ENCODE results near the gene APBA2.

GRCh38 chr15:29162411-29162810, 276.6 kb downstream of the APBA2 start:
- TF ChIP-seq SIN3A (IDR thresholded peaks at IDR 0.05; ENCODE audit: borderline replicate concordance, low read depth, low read length) = no peak
- TF ChIP-seq HDAC2 (CRISPR knock-in tag; IDR thresholded peaks at IDR 0.05) = no peak
- TF ChIP-seq ZNF121 (CRISPR knock-in tag; IDR thresholded peaks at IDR 0.05) = no peak
- no peak for TF ChIP-seq KLF9 (CRISPR knock-in tag; IDR thresholded peaks at IDR 0.05; ENCODE audit: low read depth)
- no peak for TF ChIP-seq NFE2L2 (IDR thresholded peaks at IDR 0.05; ENCODE audit: low read length)
- no peak for TF ChIP-seq ZNF607 (CRISPR knock-in tag; IDR thresholded peaks at IDR 0.05; ENCODE audit: borderline replicate concordance)
- TF ChIP-seq CTCF (CRISPR knock-in tag; IDR thresholded peaks at IDR 0.05) = no peak
- TF ChIP-seq ZBTB14 (CRISPR knock-in tag; IDR thresholded peaks at IDR 0.05) = no peak
- TF ChIP-seq BHLHE40 (IDR thresholded peaks at IDR 0.05; ENCODE audit: low read length) = no peak
- no peak for TF ChIP-seq ZNF407 (CRISPR knock-in tag; IDR thresholded peaks at IDR 0.05; ENCODE audit: not compliant biosample characterization)

Data from HepG2 (cell line).